Gastrocnemius medialis (tissue), 4 donors: ENCODE results near the gene ADCY2. TPM values are rescaled to one million over a fixed set of nuclear protein-coding genes. Genes with fewer than 3 reads are reported as not detected.

Experiments
- ATAC-seq, 2 donors: fragments of 150-250 bp; one replicate each; pipeline ENCODE4 v1.9.1; 2016
- DNase-seq, 2 donors: peaks; one replicate each; pipeline ENCODE4 v3.0.0-alpha.2; 2019
- H3K27ac ChIP-seq, 4 donors: fragments of 200-600 bp; sonication (generic); 1 replicate in 1 of 4; 2 replicates in 3 of 4; pipeline ENCODE4 v1.5.1; 2016 to 2018; ENCODE audit warnings: mild to moderate bottlenecking in 2 of 4, moderate library complexity in 1 of 4
- H3K27me3 ChIP-seq, 3 donors: fragments of 200-600 bp; sonication (generic) in 2 of 3; 1 replicate in 1 of 3; 2 replicates in 2 of 3; pipeline versions ENCODE4 v1.5.1 to v1.6.0; 2016 to 2019; ENCODE audit warnings: mild to moderate bottlenecking in 1 of 3, moderate library complexity in 1 of 3
- H3K36me3 ChIP-seq, 2 donors: fragments of 200-600 bp; sonication (generic) in 1 of 2; one replicate each; pipeline ENCODE4 v1.5.1; 2017 to 2018
- H3K4me1 ChIP-seq, 2 donors: fragments of 200-600 bp; sonication (generic) in 1 of 2; one replicate each; pipeline ENCODE4 v1.5.1; 2016 to 2017; ENCODE audit warnings: mild to moderate bottlenecking in 2 of 2
- H3K4me3 ChIP-seq, 4 donors: fragments of 200-600 bp; sonication (generic) in 3 of 4; 1 replicate in 1 of 4; 2 replicates in 3 of 4; pipeline ENCODE4 v1.5.1; 2016 to 2019; ENCODE audit warnings: mild to moderate bottlenecking in 2 of 4
- H3K9me3 ChIP-seq, 3 donors: fragments of 200-600 bp; sonication (generic) in 2 of 3; 1 replicate in 1 of 3; 2 replicates in 2 of 3; pipeline ENCODE4 v1.5.1; 2016 to 2019
- POLR2A ChIP-seq, 2 donors: fragments of 450-650 bp; IDR thresholded peaks; one replicate each; pipeline ENCODE4 v1.6.1; 2017; ENCODE audit warnings: antibody characterized with exemption in 2 of 2, mild to moderate bottlenecking in 2 of 2, moderate library complexity in 2 of 2
- in situ Hi-C, 4 donors: fragments of 200-750 bp; cut with MboI; loops; one replicate each; pipeline versions ENCODE4 v1.15.0 to v1.8.0; 2017; ENCODE audit warnings: low sequenced_read_pairs in 4 of 4
- intact Hi-C: fragments of 100-400 bp; cut with DNase I; formaldehyde crosslinking; loops from one replicate; pipeline ENCODE4 v1.15.1; 2023; ENCODE audit warnings: low total_unique reads
- total RNA-seq, 4 donors: library from RNA; depleted of rRNA; stranded (reverse); fragments of >200 nt; gene quantifications; one replicate each; pipeline versions ENCODE4 v1.1.0 to v1.2.3, GENCODE V29; 2016
- TF ChIP-seq, protein P1 (sequence below), 5 experiments: fragments of 450-650 bp in 3 of 5; fragments of 200-600 bp in 2 of 5; sonication (generic) in 2 of 5; IDR thresholded peaks in 4 of 5; conservative IDR thresholded peaks in 1 of 5; 1 replicate in 4 of 5; 2 replicates in 1 of 5; pipeline ENCODE4 v1.5.1; 2016 to 2019; ENCODE audit warnings: antibody characterized with exemption in 5 of 5, mild to moderate bottlenecking in 3 of 5, moderate library complexity in 3 of 5

Gene ADCY2
- total RNA-seq = 10 to 100 TPM; 24.3 to 50.1 (median 36.5) TPM

DNA sequence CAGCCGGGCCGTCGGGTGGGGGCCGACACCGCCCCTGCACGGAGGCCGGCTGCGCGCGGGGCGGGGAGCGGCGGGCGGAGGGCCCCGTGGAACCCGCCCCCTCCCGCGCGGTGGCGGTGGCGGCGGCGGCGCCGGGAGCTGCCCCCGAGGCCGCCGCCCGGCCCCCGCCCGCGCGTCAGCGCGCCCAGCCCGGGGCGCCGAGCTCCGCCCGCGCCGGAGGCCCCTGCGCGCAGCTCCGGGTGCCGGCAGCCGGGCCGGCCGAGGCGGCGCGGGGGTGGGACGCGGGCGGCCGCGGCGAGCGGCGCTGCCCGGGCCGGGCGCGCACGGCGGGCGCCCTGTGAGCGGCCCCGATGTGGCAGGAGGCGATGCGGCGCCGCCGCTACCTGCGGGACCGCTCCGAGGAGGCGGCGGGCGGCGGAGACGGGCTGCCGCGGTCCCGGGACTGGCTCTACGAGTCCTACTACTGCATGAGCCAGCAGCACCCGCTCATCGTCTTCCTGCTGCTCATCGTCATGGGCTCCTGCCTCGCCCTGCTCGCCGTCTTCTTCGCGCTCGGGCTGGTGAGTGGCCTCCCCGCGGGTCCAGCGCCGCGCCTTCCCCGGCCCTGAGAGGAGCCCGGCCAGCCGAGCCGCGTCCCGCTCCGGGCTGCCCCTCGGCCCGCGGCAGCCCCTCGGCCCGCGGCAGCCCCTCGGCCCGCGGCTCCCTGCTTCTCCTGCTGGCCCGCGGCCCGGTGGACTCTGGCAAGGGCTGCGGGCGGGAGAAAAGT lies at the start of gene ADCY2:
Gene ADCY2 (plus strand): TSS at position 192 of the 766 bp plus-strand sequence. CDS start 159 bp downstream, at position 351.
- peak; percentile 37 to 42 for TF ChIP-seq POLR2A (IDR thresholded peaks at IDR 0.05)
- TF ChIP-seq, protein P1, sequence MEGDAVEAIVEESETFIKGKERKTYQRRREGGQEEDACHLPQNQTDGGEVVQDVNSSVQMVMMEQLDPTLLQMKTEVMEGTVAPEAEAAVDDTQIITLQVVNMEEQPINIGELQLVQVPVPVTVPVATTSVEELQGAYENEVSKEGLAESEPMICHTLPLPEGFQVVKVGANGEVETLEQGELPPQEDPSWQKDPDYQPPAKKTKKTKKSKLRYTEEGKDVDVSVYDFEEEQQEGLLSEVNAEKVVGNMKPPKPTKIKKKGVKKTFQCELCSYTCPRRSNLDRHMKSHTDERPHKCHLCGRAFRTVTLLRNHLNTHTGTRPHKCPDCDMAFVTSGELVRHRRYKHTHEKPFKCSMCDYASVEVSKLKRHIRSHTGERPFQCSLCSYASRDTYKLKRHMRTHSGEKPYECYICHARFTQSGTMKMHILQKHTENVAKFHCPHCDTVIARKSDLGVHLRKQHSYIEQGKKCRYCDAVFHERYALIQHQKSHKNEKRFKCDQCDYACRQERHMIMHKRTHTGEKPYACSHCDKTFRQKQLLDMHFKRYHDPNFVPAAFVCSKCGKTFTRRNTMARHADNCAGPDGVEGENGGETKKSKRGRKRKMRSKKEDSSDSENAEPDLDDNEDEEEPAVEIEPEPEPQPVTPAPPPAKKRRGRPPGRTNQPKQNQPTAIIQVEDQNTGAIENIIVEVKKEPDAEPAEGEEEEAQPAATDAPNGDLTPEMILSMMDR (IDR thresholded peaks at IDR 0.05 in 4 of 5, conservative IDR thresholded peaks at IDR 0.05 in 1 of 5) = peak in 1 of 5 experiments; percentile 22
- Histone ChIP-seq H3K4me1 (peaks cover 29 to 46% of the 10 kb centered on the region in 2 donors), H3K9me3 (no peaks in the 10 kb centered on the region), H3K36me3 (no peaks in the 10 kb centered on the region), H3K4me3 (peak within 1 kb of the TSS; percentile 62 to 82 (median 74)), H3K27me3 (no peaks in the 10 kb centered on the region), H3K27ac (peak within 1 kb of the TSS; percentile 90 to 94 (median 90))
- no peak for DNase-seq
- ATAC-seq = peak; percentile 9 to 14
- intact Hi-C loops (loop anchor here (2.0 to 10.0 kb wide), 5 partner anchors 181 to 1921 kb away; no protein-coding TSS in a partner anchor), in situ Hi-C loops (loop anchor here (10.0 to 25.0 kb wide), 5 partner anchors 116 to 366 kb away; no protein-coding TSS in a partner anchor)

DNA sequence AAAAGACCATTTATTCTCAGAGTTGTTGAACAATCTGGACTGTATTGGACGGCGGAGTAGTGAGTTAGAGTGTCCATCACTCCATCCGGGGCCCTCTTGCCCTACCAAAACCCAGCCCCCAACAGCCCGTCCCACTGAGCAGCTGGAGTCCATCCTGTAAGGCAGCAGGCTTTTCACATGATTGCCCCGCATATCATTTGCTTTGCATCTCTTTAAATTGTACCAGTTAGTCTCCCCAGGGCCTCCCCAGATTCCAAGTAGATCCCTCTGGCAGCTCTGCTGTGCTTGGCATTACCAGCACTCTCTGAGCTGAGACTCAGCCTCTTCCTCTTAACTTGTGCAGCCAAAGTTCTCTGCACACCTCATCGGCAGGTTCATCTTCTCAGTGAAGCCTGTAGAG lies 48.6 kb upstream of the ADCY2 start:
- TF ChIP-seq, protein P1 (IDR thresholded peaks at IDR 0.05 in 4 of 5, conservative IDR thresholded peaks at IDR 0.05 in 1 of 5) = no peak
- no peak for TF ChIP-seq POLR2A (IDR thresholded peaks at IDR 0.05)

DNA sequence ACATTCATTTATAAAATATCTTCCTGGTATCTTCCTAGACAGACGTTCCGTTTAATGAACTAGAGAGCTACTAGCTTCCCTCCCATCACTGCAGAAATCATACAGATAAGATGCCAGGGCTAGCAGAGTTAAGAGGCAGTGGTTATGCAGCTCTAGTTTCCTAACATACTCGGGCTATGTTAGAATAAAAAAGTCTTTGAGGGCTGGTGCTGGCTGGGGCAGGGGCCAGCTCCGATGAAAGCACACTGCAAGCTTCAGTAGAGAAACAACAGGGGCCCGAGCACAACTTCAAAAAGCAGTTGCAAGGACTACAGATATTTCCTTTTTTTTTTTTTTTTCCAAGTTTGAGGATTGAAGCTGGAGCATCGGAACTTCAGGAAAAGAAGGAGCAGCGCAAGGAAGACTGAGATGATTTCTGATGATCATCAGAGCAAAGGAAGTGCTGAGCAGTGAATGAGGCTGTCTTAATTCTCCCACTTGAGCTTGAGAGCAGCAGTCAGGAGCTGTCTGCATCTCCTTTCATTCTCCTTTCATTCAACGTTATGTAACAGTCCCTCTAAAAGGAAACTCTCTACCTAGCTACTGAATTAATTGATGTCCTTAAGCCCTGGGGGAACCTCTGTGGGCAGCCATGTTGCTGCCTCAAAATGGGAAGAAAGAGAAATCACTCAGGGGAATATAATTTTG lies 47.6 kb upstream of the ADCY2 start:
- Histone ChIP-seq H3K27ac (no peak overlapping the region), H3K27me3 (no peaks in the 10 kb centered on the region), H3K4me1 (peaks cover 3 to 4% of the 10 kb centered on the region in 2 donors), H3K9me3 (no peaks in the 10 kb centered on the region), H3K4me3 (no peak overlapping the region), H3K36me3 (no peaks in the 10 kb centered on the region)
- DNase-seq (no peak), ATAC-seq (no peak)
- intact Hi-C loops = no loop called here
- in situ Hi-C loops = no loop called here
- TF ChIP-seq, protein P1 (IDR thresholded peaks at IDR 0.05 in 4 of 5, conservative IDR thresholded peaks at IDR 0.05 in 1 of 5) = no peak
- no peak for TF ChIP-seq POLR2A (IDR thresholded peaks at IDR 0.05)

More for the DNA sequence above, 48.6 kb upstream of the ADCY2 start:
- Histone ChIP-seq H3K9me3 (no peaks in the 10 kb centered on the region), H3K36me3 (no peaks in the 10 kb centered on the region), H3K27ac (no peak overlapping the region), H3K27me3 (no peaks in the 10 kb centered on the region), H3K4me1 (peaks cover 3 to 4% of the 10 kb centered on the region in 2 donors), H3K4me3 (no peak overlapping the region)
- in situ Hi-C loops = no loop called here
- no peak for ATAC-seq
- intact Hi-C loops = no loop called here
- no peak for DNase-seq

DNA sequence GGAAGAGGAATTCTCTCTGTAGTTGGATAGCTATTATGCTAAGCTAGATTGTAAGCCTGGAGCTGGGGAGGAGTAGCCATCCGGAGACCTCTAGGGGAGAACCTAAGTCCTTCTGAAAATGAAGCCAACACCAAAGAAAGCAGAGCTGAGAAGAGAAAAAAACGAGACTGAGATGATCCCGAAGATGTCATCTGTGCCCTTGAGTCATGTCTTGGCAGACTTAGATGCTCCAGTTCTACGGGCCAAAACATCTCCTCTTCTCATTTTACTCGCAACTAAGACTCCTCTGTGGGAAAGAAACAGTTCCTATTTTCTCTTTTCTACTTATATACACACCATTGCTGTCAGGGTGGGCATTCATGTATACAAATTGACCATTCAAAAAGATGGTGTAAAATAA lies 34.3 kb upstream of the ADCY2 start:
- H3K27ac ChIP-seq = no peak overlapping the region
- in situ Hi-C loops (no loop called here), intact Hi-C loops (no loop called here)
- H3K27me3 ChIP-seq = no peaks in the 10 kb centered on the region
- DNase-seq (no peak), ATAC-seq (no peak)
- H3K9me3 ChIP-seq = no peaks in the 10 kb centered on the region
- no peak for TF ChIP-seq POLR2A (IDR thresholded peaks at IDR 0.05)
- TF ChIP-seq, protein P1 (IDR thresholded peaks at IDR 0.05 in 4 of 5, conservative IDR thresholded peaks at IDR 0.05 in 1 of 5) = no peak
- no peak overlapping the region for H3K4me3 ChIP-seq
- H3K36me3 ChIP-seq = no peaks in the 10 kb centered on the region
- no peaks in the 10 kb centered on the region for H3K4me1 ChIP-seq
